Femur (tissue), 1 donor: ENCODE measurements around the gene NACC2.

Source experiments
- DNase-seq: peaks from one replicate; pipeline ENCODE4 v3.0.0-alpha.2; 2017

Gene NACC2

DNA sequence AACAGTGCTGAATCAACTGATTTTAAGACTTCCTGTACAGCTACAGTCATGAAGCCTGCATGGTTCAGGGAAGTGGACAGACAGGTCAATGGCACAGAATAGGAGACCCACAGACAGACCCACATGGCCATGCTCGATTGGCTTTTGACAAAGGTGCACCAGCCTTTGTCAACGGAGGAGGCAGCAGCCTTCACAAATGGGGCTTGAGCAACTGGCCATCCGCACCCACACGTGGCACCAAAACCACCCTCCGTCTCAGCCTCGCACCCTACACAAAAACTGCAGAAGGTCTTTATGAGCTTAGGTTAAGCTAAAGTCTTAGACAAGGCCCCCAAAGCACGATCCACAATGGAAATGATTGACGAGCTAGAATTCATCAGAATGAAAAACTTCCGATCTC is 74.4 kb downstream of the NACC2 start:
- DNase-seq: no peak

DNA sequence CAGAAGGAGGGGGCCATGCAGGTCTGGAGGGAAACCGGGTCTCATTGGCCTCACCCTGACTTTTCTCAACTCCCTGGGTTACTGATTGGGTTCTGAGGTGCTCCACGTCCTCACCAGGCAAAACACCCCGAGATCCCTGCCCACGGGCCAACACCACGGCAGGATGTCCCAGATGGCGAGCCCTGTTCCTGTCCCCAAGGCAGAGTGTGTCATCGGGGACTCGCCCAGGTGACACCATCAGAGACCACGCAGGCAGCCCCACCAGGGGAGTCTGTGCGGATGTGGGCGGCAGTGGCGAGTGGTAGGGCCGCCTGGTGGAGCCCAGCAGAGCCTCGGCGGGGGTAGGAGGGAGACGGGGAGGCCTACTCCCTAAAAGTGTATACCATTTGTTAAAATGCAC is 74.9 kb downstream of the NACC2 start:
- DNase-seq: peak; percentile 14

DNA sequence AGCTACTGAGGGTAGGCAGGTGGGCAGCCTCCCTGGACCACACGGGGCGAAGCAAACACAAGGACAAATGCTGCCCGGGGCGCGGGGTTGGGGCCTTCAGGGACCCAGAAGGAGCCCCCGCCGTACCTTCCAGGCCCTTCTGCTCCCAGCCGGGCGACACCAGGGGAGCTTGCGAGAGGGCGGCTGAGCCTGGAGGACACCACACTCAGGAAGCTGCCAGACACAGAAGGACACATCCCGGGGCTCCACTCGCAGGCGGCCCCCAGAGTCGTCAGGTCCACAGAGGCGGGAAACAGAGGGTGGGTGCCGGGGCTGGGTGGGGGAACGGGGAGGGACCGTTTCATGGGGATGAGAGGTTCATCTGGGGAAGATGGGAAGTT is 75.4 kb downstream of the NACC2 start:
- peak; percentile 12 for DNase-seq

DNA sequence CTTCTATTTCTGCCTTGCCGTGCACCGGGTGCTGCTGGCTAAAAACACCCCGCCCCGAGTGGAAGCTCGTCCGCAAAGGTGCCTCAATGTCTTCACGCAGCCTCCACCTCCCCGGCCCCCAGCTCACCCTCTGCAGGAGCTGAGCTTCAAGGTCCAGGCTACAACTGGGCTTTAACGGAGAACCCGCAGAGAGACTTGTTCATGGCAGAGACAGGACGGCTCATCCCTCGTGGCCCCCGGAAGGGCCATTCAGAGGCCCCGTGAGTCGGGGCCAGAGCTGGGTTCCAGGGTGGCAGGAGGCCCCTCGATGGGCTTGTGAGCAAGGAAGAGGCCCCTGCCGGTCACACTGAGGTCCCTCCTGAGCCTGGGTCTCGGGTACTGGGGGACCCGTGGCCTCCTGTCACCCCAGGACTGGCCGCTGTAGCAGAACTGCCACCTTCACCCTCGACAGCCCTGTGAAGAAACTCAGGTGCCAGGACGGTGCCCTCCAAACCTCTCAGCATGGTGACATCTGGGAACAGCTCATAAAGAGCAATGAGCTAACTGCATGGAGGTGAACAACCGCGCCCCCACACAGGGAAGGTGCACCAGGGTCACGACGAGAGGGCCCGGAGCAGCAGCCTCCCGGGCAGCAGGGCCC is 75.9 kb downstream of the NACC2 start:
- peak; percentile 12 for DNase-seq

DNA sequence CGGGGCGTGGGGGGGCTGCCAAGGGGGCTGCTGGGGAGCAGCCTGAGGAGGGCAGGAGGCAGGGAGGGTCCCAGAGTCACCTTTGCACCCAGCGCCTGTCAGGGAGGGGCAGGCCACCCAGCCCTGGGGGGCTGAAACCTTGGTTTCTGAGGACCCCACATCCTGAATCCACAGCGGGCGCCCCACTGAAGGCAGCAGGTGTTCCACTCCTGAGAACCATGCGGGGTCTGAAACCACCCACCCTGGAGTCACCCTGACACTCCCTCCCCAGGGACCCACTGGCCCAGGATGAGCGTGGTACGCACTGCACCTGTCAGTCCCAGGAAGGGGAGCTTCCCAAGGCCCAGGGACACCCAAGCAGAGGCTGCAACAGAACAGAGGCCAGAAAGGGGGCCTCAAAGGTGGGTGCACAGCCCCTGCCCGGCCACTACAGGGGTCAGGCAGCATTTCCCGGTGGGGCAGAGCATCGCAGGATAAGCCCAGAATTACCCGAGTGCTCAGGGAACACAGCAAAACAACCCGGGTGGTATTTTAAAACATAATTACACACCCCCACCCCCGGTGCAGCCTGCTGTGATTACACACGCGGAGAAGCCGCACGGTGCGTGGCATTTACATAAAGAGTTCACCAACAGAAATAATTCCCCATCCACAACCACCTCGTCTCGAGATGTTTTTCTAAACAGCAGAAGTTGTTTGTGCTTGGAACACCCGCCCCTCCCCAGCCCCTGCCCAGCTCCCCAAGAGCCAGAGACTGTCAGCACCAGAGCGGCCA is 76.6 kb downstream of the NACC2 start:
- DNase-seq: peak; percentile 10

DNA sequence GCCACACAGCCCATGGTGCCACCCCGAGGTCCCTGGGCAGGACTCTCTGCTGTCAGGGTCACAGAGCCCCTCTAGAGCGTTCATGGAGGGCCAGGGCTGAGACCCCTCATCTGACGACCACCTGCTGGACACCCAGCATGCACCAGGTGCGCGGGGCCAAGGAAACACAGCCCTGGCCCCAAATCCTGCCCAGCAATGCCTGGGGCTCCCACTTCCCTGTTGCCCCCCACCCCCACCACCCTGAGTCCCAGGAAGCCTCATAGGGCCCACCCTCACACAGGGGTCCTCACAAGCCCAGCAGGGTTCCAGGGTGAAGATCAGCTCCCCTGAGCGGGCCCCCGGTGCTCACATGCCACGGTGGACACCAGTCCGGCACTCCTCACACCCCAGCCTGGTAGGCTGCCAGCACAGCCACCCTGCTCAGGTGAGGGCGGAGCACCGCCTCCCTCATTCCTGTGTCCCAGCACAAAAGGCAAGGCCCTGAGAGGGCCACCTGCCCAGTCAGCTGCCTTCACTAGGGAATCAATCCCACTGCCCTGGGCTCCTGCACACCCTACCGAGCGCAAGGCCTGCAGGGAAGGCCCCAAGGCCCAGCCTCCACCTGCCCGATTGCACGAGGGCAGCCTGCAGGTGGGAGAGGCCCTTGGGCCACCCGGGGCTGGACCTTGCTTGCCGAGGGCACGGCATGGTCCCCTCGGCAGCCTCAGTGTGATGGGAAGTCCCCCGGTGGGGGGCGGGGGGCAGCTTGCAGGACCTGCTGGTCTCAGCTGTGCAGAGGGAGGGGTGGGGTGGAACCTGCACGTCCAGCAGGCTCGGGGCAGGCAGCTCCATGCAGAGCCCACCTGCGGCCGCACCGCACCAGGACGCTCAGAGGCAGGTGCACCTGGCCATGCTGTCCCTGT is 77.5 kb downstream of the NACC2 start:
- peak; percentile 14 for DNase-seq

DNA sequence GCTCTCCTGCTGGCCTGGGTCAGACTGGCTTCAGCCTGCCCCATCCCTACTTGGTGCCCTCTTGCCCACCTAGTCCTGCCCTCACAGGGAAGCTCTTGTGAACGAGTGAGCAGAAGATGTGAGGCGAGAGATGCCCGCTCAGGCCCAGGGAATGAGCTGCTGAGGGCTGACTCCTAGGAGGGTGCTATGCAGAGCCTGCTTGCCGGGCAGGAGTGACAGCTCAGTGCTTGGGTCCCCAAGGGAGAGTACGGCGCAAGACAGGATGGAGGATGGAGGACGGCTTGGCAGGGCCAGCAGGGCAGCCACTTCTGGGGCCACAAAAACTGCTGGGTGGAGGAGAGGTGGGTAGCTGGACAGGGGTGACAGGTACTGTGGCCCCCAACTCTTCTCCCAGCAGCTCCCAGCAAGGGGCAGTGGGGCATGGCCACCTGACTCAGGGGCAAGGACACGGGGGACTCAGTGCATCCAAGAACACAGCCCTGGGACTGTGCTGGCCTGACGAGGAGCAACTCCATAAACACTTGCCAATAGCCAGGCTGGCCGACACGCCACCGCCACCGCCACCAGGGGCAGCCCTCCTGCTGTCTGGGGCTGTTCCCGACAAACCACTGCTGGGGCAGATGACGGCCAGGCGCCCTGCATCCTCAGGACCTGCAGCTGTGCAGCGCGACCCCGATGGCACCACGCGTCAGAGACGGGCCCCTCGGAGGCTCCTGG is 78.4 kb downstream of the NACC2 start:
- DNase-seq: peak; percentile 15

DNA sequence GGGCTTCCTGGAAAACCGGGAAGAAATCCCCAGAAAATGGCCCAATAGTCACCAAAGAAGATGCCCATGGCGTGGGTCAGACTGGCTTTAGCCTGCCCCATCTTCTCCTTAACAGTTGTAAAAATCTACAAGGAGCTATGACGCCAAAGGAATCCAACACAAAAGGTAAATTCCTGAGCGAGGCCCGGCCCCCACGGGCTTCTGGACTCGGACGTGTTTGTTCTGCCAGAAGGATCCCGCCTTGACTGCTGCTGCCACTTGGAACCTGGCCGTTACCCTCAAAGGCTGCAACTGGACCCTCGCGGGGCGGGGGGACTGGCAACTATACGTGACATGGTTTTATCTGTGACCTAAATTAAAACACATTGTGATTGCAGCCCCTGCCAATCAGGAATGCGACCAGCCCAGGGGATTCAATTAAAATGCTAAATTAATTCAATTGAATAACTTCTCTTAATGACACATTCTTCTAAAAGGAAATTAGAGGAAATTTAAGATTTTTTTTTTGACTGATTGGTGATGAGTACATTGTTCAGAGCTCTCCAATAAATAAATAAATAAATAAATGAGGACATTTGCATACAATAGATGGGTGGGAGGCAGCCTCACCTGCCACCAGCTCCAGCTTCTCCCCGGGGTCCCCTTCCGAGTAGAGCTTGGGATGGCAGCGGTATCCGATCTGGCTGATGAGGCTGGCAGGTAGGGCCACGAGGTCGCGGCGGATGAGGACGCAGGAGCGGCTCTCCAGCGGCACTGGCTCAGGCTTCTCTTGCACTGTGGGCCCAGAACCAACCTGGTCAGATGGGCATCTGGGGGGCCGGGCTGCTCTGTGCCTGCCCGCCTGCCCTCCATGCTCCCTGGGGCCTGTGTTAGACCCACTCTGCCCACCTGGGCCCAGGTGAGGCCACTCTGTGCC is 79.2 kb downstream of the NACC2 start:
- peak; percentile 15 for DNase-seq

DNA sequence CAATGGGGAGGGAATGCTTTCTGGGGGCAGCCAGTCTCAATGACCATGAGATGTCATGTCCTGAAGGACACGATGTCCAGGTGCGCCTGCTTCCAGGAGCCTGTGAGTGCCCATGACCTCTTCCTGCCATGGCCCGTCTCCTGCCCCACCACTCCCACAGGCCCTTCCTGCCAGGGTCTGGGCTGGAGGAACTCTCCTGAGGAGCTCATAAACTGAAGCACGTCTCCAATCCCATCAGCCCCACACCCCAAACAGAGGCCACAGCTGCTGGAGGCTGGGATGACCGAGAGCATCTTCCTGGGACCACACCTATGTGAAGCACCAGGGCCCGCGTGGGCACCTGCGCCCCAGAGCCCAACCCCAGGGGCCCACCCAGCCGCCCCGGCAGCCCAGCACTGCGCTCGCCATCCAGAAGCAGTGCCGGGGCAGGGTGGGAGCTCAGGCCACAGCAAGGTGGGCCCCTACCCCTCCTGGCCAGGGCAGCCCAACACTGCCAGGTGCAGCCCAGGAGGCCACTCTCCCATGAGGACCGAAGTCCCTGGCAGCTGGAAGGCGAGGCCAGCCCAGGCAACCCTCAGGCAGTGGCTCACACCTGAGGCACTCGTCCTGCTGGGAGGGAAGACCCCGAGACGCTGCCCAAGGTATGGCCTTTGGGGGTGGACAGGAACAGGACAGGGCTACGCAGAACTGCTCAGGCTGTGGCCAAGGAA is 80.0 kb downstream of the NACC2 start:
- DNase-seq: peak; percentile 12

DNA sequence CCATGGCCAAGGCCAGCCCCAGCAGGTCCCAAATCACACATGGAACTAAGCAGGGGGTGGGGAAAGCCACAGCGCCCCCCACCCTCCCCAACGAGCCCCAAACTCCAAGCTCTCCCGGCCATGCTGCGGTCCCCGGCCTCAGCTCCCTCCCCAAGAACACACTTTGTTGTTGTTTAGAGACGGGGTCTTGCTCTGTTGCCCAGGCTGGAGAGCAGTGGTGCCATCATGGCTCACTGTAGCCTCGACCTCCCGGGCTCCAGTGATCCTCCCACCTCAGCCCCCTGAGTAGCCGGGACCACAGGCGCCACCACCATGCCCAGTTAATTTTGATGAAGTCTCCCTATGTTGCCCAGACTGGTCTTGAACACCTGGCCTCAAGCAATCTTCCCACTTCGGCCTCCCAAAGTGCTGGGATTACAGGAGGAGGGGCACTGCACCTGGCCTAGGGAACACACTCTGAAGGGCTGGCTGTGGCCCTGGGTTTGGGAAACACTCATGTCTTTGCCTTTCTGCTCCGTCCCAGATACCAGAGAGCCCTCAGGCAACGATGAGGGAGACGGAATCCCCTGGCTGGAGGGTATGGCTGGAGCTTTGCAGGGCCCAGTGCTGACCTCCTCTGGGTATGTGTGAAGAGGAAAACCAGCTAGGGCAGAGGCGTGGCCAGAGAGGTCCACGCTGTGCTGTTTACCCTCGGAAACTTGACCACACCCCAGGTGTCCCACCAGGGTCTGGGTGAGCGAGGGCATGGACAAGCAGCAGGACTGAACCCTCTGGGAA is 80.8 kb downstream of the NACC2 start:
- peak; percentile 17 for DNase-seq

DNA sequence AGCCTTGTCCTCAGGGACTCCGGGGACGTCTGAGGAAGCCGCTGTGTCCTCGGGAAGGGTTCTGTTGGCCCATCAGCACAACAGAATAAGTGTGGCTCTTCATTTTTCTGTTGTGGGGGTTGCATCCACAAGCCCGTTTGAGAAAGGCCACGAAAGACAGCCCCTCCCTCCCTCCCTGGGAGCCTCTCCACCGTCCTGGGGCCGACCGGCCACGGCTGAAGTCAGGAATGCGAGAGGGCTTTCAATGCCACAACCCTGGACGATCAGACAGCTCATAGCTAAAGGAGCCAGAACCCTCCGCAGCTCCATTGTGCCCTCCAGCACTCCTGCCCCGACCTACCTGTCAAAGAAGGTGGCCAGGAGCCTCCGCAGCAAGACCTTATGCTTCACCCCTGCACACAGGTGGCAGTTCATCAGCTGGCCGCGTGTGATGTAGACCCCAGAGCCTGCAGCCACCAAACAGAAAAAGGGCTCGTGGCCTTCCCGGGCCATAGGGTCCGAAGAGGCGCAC is 81.5 kb downstream of the NACC2 start:
- DNase-seq: peak; percentile 17

DNA sequence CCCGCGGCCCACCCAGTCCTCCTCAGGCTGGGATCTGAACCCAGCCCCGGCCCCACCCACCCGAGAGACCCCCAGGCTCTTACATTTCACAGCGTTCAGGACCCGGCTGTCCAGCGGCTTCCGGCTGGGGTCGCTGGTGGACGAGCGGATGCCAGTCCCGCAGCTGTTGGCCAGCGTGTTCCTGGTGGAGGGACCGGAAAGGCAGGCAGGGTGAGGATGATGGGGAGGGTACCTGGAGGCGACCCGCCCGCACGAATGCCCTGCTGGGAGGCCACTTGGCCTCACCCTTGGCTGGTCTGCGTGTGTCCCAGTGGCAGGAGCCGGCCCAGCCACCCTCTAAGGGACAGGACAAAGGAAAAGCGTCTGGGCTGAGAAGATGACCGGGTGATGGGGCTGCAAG is 82.0 kb downstream of the NACC2 start:
- peak; percentile 19 for DNase-seq

DNA sequence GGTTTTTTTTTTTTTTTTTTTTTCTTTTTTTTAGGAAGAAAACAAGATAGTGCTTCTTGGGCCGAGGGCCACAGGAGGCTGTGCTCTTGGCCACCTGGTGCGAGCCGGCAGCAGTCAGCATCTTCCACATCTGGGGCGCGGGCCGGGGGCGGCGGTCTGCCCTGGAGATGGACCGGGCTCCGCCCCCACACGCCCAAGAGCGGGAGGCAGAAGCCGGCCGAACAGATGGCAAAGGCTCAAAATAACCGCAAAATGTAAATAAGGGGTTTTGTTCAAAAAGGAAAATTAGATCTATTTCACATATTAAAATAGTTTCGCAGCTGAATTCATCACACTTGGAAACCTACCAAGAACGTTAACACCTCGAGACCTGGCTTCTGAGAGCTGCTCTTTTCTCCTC is 82.4 kb downstream of the NACC2 start:
- DNase-seq: no peak

DNA sequence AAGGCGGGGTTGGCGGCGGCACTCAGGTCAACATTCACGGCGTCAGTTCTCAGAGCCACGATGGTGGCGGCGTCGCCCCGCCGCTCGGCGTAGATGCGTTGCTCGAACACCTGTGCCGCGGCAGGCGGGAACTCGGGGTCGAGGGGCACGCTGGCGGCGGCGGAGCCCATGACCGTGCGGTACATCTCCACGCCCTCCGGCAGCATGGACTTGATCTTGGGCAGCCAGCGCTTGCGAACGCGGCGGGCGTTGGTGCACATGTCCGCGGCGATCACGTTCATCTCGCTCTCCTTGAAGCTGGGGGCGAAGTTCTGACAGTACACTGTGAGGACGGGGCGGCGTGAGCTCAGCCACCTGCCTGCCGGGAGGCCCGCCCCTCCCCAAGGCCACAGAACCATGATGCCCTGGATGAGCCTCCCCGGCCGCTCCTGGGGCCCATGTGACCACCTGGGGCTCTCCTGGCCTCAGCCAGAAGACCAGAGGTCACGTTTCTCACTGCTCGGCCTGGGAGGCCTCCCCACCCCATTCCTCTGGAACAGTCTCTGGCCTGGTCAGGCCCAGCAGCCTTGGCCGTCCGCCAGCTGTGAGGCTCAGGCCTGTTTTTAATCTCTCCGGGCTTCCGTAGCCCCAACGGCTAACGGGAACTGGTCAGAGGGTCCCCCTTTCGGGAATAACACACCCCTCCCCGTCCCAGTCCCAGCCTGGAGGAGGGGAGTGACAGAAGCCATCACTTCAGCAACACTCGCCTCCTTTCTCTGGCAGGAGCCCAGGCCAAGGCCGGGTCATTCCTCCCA is 83.2 kb downstream of the NACC2 start:
- DNase-seq: peak; percentile 78

DNA sequence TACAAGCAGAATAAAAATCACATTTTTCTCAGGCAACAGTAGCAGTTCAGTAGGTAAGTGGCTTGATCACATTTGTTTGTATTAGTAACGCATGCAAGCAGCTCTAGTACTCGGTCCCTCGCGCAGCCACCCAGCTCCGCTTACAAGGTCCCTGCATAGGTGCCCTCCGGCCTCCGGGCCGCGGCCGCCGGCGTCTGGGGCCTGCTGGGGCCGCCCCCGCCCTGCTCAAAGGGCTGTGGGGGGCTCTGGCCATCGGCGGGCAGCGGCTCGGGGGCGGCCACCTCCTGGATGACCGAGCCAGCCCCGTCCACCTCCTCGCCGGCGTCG is 83.8 kb downstream of the NACC2 start:
- no peak for DNase-seq

DNA sequence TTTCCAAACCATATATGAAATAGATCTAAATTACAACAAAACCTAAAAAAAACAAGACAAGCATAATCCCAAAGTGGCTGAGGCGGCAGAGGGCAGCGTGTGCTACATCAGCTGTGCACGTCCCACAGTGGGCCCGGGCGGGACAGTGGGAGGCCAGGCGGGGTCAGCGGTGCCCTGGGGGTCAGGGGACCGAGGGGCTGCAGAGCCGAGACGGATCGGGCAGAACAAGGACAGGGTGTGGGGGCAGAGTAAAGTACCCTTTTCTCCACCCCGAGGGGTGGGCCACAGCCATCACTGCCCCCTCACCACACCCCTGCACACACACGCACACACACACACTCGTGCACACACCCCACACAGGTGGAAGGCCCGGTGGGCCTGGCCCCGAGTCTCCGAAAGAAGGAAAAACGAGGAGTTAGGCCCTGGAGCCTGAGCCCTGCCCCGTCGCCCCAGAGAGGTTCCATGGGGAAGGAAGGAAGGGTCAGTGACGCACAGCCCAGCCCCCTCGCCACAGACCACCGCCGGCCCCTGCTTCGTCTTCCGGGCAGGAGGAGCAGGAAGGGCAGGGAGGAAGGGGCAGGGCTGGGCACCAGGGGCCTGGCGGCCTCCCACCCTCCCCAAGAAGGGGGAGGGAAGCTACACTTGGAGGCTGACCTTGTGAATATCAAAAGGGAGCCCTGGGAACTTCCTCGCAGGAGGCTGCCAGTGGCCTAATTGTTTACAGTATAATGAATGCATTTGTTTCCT is 84.3 kb downstream of the NACC2 start:
- DNase-seq: no peak

DNA sequence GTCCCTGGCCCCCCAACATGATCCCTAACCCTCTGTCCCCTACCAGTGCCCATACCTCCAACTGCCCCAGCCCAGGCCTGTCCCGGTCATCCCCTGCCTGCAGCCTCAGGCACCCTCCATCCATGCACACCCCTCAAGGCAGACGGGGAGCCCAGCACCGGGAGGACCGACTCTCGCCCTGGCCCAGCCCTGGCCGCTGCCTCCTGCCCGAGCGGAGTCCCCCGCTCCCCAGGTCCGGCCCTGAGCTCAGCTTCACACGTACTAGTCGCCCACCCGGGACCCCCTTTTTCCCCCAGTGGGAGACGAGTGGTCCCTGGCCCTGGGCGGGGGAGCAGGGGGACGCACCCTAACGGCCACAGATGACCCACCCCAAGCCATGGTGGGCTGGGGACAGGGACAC is 84.9 kb downstream of the NACC2 start:
- DNase-seq: no peak

DNA sequence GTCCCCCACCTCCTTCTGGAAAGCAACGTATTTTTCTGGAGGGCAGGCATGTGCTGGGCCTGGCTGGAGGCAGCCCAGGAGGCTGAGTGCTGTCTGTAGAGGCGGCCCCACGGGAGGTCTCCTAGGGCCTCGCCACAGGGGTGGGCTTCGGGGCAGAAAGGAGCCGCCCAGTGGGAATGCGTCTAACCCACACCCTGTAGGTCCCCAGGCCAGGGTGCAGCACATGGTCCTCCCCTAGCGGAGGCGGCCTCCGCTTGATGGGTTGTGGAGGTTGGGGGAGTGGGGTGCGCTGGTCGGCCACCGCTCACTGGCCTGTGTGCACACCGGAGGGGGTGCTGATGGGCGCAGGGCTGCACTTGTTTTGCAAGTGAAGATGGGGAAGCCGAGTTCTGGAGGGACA is 85.6 kb downstream of the NACC2 start:
- DNase-seq: no peak

DNA sequence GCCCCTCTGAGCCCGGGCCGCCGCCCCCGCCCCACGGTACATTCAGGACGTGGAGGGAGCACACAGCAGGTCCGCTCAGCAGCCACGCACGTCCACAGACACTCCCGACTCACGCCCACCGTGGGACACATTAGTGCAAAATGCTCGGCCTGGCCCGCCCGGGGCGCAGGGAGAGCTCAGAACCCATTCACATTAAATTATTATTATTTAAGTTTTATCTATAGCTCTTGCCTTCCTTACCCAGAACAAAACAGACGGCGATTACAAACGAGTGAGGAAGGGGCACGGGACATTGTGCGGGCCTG is 86.4 kb downstream of the NACC2 start:
- no peak for DNase-seq
